ENCODE results near the gene EPHA7. TPM values are rescaled to one million over a fixed set of nuclear protein-coding genes. Genes with fewer than 3 reads are reported as not detected.

Gene EPHA7
- total RNA-seq (2014; rRNA removed; shearing (Covaris generic); ENCODE audit: low replicate concordance), result 4.3 and 7.0 TPM in 2 replicates

DNA sequence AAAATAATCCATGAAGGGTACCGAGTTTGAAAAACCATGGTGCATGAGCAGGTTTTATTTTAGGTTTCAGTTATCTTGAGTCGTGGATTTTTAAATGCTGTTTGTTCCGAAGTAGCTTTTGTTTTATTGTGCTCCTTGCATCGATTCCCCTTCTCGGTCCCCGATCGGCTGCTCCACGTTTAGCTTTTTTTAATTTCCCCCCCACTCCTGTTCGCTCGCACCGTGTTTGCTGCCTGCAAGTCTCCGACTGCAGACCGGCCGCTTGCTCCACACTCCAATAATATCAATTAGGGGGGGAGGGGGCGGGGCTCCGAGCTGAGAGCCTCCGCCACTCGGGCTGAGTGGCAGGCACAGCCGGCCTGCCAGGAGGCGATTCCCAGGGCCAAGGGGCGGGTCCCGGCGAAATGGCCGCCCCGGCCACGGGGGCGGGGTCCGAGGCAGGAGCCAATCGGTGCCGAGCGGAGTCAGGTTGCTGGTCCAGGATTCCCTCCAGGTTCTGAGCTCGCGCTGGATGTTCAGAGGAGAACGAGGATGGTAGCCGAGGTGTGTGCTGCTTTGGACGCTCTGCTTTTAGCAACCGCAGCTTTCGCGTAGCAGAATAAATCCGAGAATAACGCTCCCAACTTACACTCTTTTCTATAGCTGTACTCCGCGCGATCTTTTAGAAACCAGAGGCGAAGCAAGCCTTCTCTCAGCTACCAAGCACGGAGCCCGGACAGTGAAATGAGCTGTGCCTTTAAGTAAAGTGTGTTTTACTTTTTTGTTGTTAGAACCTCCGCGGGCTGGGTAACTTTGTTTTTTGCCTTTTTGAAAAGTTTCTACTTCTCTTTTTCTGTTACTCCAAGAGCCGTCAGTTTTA, at the start of gene EPHA7:
TSS of gene EPHA7 (minus strand) at position 256 of the 859 bp plus-strand sequence. CDS start at position 38, 218 bp downstream.
- peak within 1 kb of the TSS; percentile 60 for H3K4me3 ChIP-seq

GRCh38 chr6:93468291-93468690, 48.9 kb upstream of the EPHA7 start:
- no peaks in the 10 kb centered on the region for H3K27me3 ChIP-seq
- peak; percentile 38 for DNase-seq
- H3K36me3 ChIP-seq, result no peaks in the 10 kb centered on the region
- H3K9me3 ChIP-seq, result no peaks in the 10 kb centered on the region
- H3K4me3 ChIP-seq, result peak overlapping the region; percentile 24

More for the DNA sequence above, at the start of gene EPHA7:
- no peaks in the 10 kb centered on the region for H3K9me3 ChIP-seq
- peak; percentile 98 for DNase-seq
- no peaks in the 10 kb centered on the region for H3K27me3 ChIP-seq
- H3K36me3 ChIP-seq, result no peaks in the 10 kb centered on the region

GRCh38 chr6:93454533-93454932, 35.2 kb upstream of the EPHA7 start:
- H3K4me3 ChIP-seq, result no peak overlapping the region
- H3K36me3 ChIP-seq, result no peaks in the 10 kb centered on the region
- H3K27me3 ChIP-seq, result no peaks in the 10 kb centered on the region
- no peaks in the 10 kb centered on the region for H3K9me3 ChIP-seq
- DNase-seq, result no peak

DNA sequence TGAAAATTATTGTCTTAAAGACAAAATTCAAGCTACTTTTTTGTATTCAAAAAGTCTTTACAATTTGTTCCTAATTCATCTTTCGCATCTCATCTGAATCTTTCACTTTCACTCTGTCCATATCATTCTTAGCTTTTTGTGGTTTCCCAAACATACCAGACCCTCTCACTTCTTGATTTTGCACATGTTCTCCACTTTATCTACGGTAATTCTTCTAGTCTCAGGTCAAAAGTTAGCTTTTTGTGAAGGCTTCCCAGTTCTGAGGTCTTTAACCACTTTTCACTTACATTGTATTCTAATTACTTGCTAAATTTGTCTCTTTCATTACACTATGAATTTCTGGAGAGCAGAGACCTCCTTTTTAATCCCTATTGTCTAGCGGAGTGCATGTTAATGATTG, 34.6 kb upstream of the EPHA7 start:
- Histone ChIP-seq H3K27me3 (no peaks in the 10 kb centered on the region), H3K36me3 (no peaks in the 10 kb centered on the region), H3K9me3 (no peaks in the 10 kb centered on the region), H3K4me3 (no peak overlapping the region)
- DNase-seq, result no peak

GRCh38 chr6:93447874-93448273, 28.5 kb upstream of the EPHA7 start:
- no peaks in the 10 kb centered on the region for H3K27me3 ChIP-seq
- no peak overlapping the region for H3K4me3 ChIP-seq
- DNase-seq, result peak; percentile 1
- H3K9me3 ChIP-seq, result peaks cover 3% of the 10 kb centered on the region; the same call in 1 of the 2 replicates
- no peaks in the 10 kb centered on the region for H3K36me3 ChIP-seq

- H3K9me3 ChIP-seq, result no peaks in the 10 kb centered on the region
- no peaks in the 10 kb centered on the region for H3K27me3 ChIP-seq
- no peak for DNase-seq
- no peak overlapping the region for H3K4me3 ChIP-seq
- no peaks in the 10 kb centered on the region for H3K36me3 ChIP-seq
Measured at GRCh38 chr6:93437491-93437890, 18.1 kb upstream of the EPHA7 start.

DNA sequence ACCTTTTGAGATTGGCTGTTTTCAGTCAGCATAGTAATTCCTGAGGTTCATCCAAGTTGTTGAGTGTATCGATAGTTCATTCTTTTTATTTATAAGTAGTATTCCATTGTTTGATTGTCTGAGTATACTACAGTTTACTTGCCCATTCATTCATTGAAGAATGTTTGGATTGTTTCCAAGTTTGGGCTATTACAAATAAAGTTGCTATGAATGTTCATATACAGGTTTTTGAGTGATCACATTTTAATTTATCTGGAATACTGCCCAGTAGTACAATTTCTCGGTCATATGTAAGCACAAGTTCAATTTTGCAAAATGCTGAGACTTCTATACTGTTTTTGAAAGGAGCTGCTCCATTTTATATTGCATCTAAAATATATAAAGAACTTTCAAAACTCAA, 14.2 kb upstream of the EPHA7 start:
- Histone ChIP-seq H3K4me3 (no peak overlapping the region), H3K27me3 (no peaks in the 10 kb centered on the region), H3K36me3 (no peaks in the 10 kb centered on the region), H3K9me3 (no peaks in the 10 kb centered on the region; the same call in 1 of the 2 replicates)
- no peak for DNase-seq

- Histone ChIP-seq H3K27me3 (no peaks in the 10 kb centered on the region), H3K4me3 (no peak overlapping the region), H3K36me3 (no peaks in the 10 kb centered on the region), H3K9me3 (no peaks in the 10 kb centered on the region; the same call in 1 of the 2 replicates)
- DNase-seq, result no peak
Measured at GRCh38 chr6:93424303-93425064, 5.1 kb upstream of the EPHA7 start.

- peak; percentile 57 for DNase-seq
- Histone ChIP-seq H3K36me3 (no peaks in the 10 kb centered on the region), H3K4me3 (no peak overlapping the region), H3K27me3 (no peaks in the 10 kb centered on the region), H3K9me3 (no peaks in the 10 kb centered on the region)
Measured at GRCh38 chr6:93423542-93423941, 4.2 kb upstream of the EPHA7 start.

GRCh38 chr6:93420163-93420795, 920 bp upstream of the EPHA7 start:
- no peak for DNase-seq
- H3K9me3 ChIP-seq, result no peaks in the 10 kb centered on the region
- H3K36me3 ChIP-seq, result no peaks in the 10 kb centered on the region
- H3K4me3 ChIP-seq, result peak overlapping the region; percentile 60
- no peaks in the 10 kb centered on the region for H3K27me3 ChIP-seq

- no peaks in the 10 kb centered on the region for H3K36me3 ChIP-seq
- H3K9me3 ChIP-seq, result no peaks in the 10 kb centered on the region
- peak; percentile 69 for DNase-seq
- no peaks in the 10 kb centered on the region for H3K27me3 ChIP-seq
- peak overlapping the region; percentile 60 for H3K4me3 ChIP-seq
Measured at GRCh38 chr6:93418408-93419303, 703 bp downstream of the EPHA7 start.

- H3K4me3 ChIP-seq, result peak overlapping the region; percentile 60
- no peaks in the 10 kb centered on the region for H3K36me3 ChIP-seq
- H3K27me3 ChIP-seq, result no peaks in the 10 kb centered on the region
- H3K9me3 ChIP-seq, result no peaks in the 10 kb centered on the region
- no peak for DNase-seq
Measured at GRCh38 chr6:93418033-93418407, 1.3 kb downstream of the EPHA7 start.

GRCh38 chr6:93417421-93418013, 1.8 kb downstream of the EPHA7 start:
- H3K4me3 ChIP-seq, result peak overlapping the region; percentile 60
- DNase-seq, result peak; percentile 37

DNA sequence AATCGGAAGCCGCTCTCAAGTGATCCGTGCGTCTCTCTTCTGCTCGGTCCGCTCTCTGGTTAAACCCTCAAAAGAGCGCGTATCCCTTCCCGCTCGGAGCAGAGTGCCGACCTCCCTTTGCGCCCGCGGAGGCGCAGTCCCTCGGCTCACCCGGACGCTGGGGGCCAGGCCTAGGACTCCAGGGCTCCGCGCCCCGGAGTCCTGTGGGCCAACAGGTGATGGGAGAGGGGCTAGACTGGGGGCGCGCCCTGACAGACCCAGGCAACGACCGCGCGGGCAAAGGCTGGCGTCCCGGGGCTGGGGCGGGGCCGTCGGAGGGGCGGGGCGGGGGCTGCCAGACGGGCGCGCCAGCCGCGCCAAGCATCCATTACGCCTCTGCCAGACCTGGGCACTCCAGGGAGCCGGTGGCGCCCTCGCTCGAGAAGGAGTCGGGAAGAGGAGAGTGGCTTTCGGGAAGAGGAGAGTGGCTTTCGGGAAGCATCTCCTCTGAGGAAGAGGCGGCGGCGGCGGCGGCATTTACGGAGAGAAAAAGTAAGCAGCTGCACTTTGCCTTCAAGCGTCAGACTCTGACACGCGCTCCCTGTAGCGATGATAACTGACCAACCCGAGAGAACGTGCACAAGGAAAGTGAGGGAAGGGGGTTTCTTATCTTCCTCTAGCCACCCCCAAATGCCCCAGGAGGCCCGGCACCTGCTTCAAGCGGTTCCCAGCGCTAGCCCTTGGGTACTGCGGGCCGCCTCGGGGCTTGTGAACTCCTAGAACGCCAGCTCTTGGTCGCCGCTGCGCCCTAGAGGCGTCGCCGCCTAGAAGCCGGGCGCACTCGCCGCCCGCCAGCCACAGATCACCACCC, 2.6 kb downstream of the EPHA7 start:
- no peaks in the 10 kb centered on the region for H3K9me3 ChIP-seq
- H3K36me3 ChIP-seq, result no peaks in the 10 kb centered on the region
- no peaks in the 10 kb centered on the region for H3K27me3 ChIP-seq
- DNase-seq, result peak; percentile 65
- H3K4me3 ChIP-seq, result peak overlapping the region; percentile 60

More at GRCh38 chr6:93417421-93418013, 1.8 kb downstream of the EPHA7 start:
- H3K9me3 ChIP-seq, result no peaks in the 10 kb centered on the region
- H3K36me3 ChIP-seq, result no peaks in the 10 kb centered on the region
- no peaks in the 10 kb centered on the region for H3K27me3 ChIP-seq

DNA sequence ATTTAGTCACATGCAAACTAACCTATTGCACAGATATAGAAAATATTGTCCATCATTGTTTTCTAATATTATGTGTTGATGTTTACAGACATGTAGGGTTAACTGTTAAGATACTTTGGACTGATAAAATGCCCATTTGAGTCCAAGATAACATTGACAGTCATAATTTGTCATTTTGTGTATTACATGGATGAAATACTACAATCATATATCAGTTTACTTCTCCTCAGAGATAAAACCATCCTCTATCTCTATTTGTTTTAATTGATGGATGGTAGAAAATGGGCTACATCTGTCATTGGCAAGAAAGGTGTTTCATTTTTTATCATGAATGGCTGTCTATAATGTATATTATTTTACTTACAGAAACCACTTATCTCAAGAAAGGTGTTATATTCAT, 6.2 kb downstream of the EPHA7 start:
- DNase-seq, result no peak
- no peaks in the 10 kb centered on the region for H3K9me3 ChIP-seq
- H3K27me3 ChIP-seq, result no peaks in the 10 kb centered on the region
- H3K36me3 ChIP-seq, result no peaks in the 10 kb centered on the region
- no peak overlapping the region for H3K4me3 ChIP-seq

Measured in MG63 (cell line).